WI38 (cell line): ENCODE measurements around the gene SPSB3.

Experiments used
- H3K4me3 ChIP-seq: 2 replicates; pipeline ENCODE4 v1.5.1; 2011; ENCODE audit warnings: low read depth, mild to moderate bottlenecking, control low read depth, low read length
- CTCF ChIP-seq: IDR thresholded peaks from 2 replicates; pipeline ENCODE4 v1.5.1; 2012; ENCODE audit warnings: low read depth, mild to moderate bottlenecking, control low read depth, low read length

The SPSB3 gene

GRCh38 chr16:1760911-1761310 is 21.5 kb downstream of the SPSB3 start:
- TF ChIP-seq CTCF, result no peak
- H3K4me3 ChIP-seq, result no peak overlapping the region

- H3K4me3 ChIP-seq, result no peak overlapping the region
- no peak for TF ChIP-seq CTCF
These were observed 22.9 kb downstream of the SPSB3 start for GRCh38 chr16:1759511-1759910.

- no peak for TF ChIP-seq CTCF
- H3K4me3 ChIP-seq, result no peak overlapping the region
These were observed 23.4 kb downstream of the SPSB3 start for GRCh38 chr16:1758923-1759322.

- no peak overlapping the region for H3K4me3 ChIP-seq
- TF ChIP-seq CTCF, result no peak
These were observed 24.5 kb downstream of the SPSB3 start for GRCh38 chr16:1757714-1758461.

GRCh38 chr16:1754204-1754603 is 28.2 kb downstream of the SPSB3 start:
- no peak for TF ChIP-seq CTCF
- H3K4me3 ChIP-seq, result no peak overlapping the region

- no peak for TF ChIP-seq CTCF
- H3K4me3 ChIP-seq, result no peak overlapping the region
These were observed 29.5 kb downstream of the SPSB3 start for GRCh38 chr16:1752853-1753252.

GRCh38 chr16:1751946-1752345 is 30.4 kb downstream of the SPSB3 start:
- TF ChIP-seq CTCF, result no peak

More at GRCh38 chr16:1751946-1752345, 30.4 kb downstream of the SPSB3 start:
- no peak overlapping the region for H3K4me3 ChIP-seq
